Thoracic aorta (tissue), 2 donors: ENCODE measurements around the gene CTNNA2. TPM values are rescaled to one million over a fixed set of nuclear protein-coding genes. Genes with fewer than 3 reads are reported as not detected.

Experiments
- ATAC-seq: fragments of 150-250 bp; one replicate; pipeline ENCODE4 v1.8.0; 2017; ENCODE audit warnings: low read depth; ENCODE audit not compliant: insufficient number of reproducible peaks, low FRiP score
- DNase-seq: peaks from one replicate; pipeline ENCODE4 v3.0.0-alpha.2; 2020; ENCODE audit warnings: low spot score
- H3K27ac ChIP-seq, 2 donors: fragments of 200-600 bp; sonication (generic); 1 replicate in 1 of 2; 2 replicates in 1 of 2; pipeline ENCODE4 v1.5.1; 2016; ENCODE audit warnings: mild to moderate bottlenecking in 2 of 2, moderate library complexity in 2 of 2
- H3K27me3 ChIP-seq: fragments of 200-600 bp; sonication (generic); replicated peaks from 2 replicates; pipeline ENCODE4 v1.6.0; 2016; ENCODE audit warnings: mild to moderate bottlenecking; ENCODE audit not compliant: insufficient read depth
- H3K36me3 ChIP-seq: fragments of 200-600 bp; sonication (generic); one replicate; pipeline ENCODE4 v1.5.1; 2016
- H3K4me1 ChIP-seq, 2 donors: fragments of 200-600 bp; sonication (generic); 1 replicate in 1 of 2; 2 replicates in 1 of 2; pipeline versions ENCODE4 v1.5.1 to v1.6.0; 2016; ENCODE audit warnings: low read depth in 2 of 2, mild to moderate bottlenecking in 1 of 2; ENCODE audit not compliant: control insufficient read depth in 1 of 2
- H3K4me3 ChIP-seq: fragments of 200-600 bp; sonication (generic); 2 replicates; pipeline ENCODE4 v1.5.1; 2016; ENCODE audit warnings: mild to moderate bottlenecking
- H3K9me3 ChIP-seq: fragments of 200-600 bp; sonication (generic); 2 replicates; pipeline ENCODE4 v1.5.1; 2016
- CTCF ChIP-seq: fragments of 200-600 bp; sonication (generic); IDR thresholded peaks from one replicate; pipeline ENCODE4 v1.5.1; 2019; ENCODE audit warnings: antibody characterized with exemption
- total RNA-seq, 2 donors: library from RNA; depleted of rRNA; stranded (reverse); fragments of >200 nt; gene quantifications; one replicate each; pipeline versions ENCODE4 v1.1.0 to v1.2.3, GENCODE V29; 2016

The CTNNA2 gene
- total RNA-seq, 2 donors from 2014 or later, result not detected

- no peak for DNase-seq
- ATAC-seq, result no peak
- no peak overlapping the region for H3K4me3 ChIP-seq
- no peaks in the 10 kb centered on the region for H3K9me3 ChIP-seq
- no peaks in the 10 kb centered on the region for H3K4me1 ChIP-seq
- H3K27me3 ChIP-seq, result no peaks in the 10 kb centered on the region
- no peaks in the 10 kb centered on the region for H3K36me3 ChIP-seq
- no peak overlapping the region for H3K27ac ChIP-seq
- TF ChIP-seq CTCF, result no peak
These were observed 495.1 kb downstream of the CTNNA2 start for GRCh38 chr2:80007777-80008503.

DNA sequence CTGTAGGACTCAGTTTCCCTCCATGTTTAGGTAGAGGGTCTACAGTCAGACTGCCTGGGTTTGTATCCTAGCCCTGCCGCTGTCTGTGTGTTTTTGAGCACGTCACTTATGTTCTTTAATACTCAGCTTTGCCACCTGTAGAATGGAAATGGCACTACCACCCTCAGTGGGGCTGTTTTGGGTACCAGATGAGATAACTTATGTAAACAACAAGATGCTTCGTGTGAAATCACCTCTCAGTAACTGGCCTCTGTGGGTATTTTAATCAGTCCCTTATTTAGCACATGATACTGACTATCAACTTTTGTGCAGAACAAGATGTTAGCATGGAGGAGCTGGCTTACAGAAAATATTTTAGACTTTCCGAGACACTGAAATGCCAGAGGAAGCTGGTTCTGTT, 495.7 kb downstream of the CTNNA2 start:
- no peak for TF ChIP-seq CTCF
- Histone ChIP-seq H3K9me3 (no peaks in the 10 kb centered on the region), H3K4me1 (no peaks in the 10 kb centered on the region), H3K36me3 (no peaks in the 10 kb centered on the region), H3K27ac (no peak overlapping the region), H3K4me3 (no peak overlapping the region), H3K27me3 (no peaks in the 10 kb centered on the region)
- ATAC-seq (no peak), DNase-seq (no peak)

- DNase-seq, result no peak
- no peaks in the 10 kb centered on the region for H3K36me3 ChIP-seq
- ATAC-seq, result no peak
These were observed 496.4 kb downstream of the CTNNA2 start for GRCh38 chr2:80009211-80009610.

DNA sequence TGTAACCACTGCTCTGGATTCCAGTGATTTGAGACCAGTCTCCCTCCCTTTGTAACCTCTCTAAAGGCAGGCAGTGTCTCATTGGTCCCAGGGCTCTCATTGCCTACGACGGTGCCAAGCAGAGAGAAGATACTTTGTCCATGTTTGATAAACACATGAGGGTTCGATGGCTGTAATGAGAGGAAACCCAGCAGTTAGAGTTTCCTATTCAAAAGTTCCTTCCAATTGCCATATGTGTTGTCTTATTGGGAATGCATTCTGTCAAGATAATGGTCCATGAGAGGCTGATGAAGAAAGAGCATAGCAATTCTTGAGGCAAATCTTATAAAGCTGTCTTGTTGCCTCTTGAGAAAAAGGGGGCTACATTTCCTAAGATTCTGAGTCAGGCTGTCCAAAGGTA, 499.2 kb downstream of the CTNNA2 start:
- no peaks in the 10 kb centered on the region for H3K4me1 ChIP-seq
- TF ChIP-seq CTCF, result no peak
- H3K4me3 ChIP-seq, result no peak overlapping the region
- ATAC-seq (no peak), DNase-seq (no peak)
- H3K27me3 ChIP-seq, result no peaks in the 10 kb centered on the region
- no peaks in the 10 kb centered on the region for H3K36me3 ChIP-seq
- no peaks in the 10 kb centered on the region for H3K9me3 ChIP-seq
- no peak overlapping the region for H3K27ac ChIP-seq

More at GRCh38 chr2:80009211-80009610, 496.4 kb downstream of the CTNNA2 start:
- Histone ChIP-seq H3K4me1 (no peaks in the 10 kb centered on the region), H3K9me3 (no peaks in the 10 kb centered on the region), H3K4me3 (no peak overlapping the region), H3K27me3 (no peaks in the 10 kb centered on the region), H3K27ac (no peak overlapping the region)
- TF ChIP-seq CTCF, result no peak

- H3K4me1 ChIP-seq, result no peaks in the 10 kb centered on the region
- DNase-seq (no peak), ATAC-seq (no peak)
- no peaks in the 10 kb centered on the region for H3K36me3 ChIP-seq
- H3K27me3 ChIP-seq, result no peaks in the 10 kb centered on the region
- H3K27ac ChIP-seq, result no peak overlapping the region
- H3K4me3 ChIP-seq, result no peak overlapping the region
- no peak for TF ChIP-seq CTCF
- H3K9me3 ChIP-seq, result no peaks in the 10 kb centered on the region
These were observed 501.8 kb downstream of the CTNNA2 start for GRCh38 chr2:80014637-80015036.
